Pons (tissue), 1 donor: ENCODE measurements around the gene TRMT2B.
"Not testable (repeated sequence)": the region's sequence is repeated elsewhere in the genome, so short reads cannot be mapped to it uniquely, and the experiment has no call there.

ENCODE experiments used
- DNase-seq: peaks from one replicate; pipeline ENCODE4 v3.0.0-alpha.2; 2016; ENCODE audit warnings: low spot score

The TRMT2B gene

DNA sequence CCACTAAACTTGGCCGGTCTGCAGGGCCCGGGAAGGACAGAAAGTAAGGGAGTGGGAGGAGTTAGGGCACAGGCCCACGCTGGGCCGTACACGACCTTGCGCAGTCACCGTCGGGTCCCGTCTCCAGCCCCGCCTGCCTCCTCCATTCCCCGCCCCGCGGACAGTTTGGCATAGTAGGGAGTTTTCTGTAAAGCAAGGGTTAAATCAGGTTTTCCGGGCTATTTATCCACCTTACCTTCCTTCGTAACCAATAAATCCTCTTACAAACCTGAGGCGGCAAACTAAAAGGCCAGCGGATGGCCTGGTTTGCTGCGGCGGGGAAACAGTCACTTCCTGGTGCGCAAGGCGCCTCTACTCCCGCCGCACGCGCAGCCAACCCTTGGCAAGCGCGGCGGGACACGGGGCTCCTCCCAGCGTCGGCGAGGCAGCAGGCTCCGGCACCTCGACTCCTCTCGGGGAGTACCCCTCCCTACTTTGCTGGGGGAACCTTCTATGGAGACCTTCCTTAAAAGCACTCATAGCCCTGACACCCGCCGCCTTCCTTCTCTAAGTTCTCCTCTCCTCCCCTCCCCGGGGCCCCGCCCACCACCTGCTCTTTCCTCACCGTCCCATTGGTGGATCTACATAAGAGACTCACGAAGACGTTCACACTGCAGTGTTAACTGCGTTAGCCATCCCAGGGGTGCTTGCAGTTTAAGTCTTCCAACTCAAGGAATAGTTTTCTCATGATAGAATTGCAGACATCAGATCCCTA, at the start of gene TRMT2B:
Gene TRMT2B (minus strand): TSS at position 563 of the 754 bp plus-strand sequence. CDS start 9,822 bp downstream, outside the sequence.
- DNase-seq, result peak; percentile 76

- DNase-seq, result peak; percentile 84
These were observed 45.9 kb upstream of the TRMT2B start, which contains the start of gene CENPI for GRCh38 chrX:101097546-101098453. CENPI (plus strand) TSS chrX:101098204; CDS start chrX:101101071, 2,867 bp downstream.

DNA sequence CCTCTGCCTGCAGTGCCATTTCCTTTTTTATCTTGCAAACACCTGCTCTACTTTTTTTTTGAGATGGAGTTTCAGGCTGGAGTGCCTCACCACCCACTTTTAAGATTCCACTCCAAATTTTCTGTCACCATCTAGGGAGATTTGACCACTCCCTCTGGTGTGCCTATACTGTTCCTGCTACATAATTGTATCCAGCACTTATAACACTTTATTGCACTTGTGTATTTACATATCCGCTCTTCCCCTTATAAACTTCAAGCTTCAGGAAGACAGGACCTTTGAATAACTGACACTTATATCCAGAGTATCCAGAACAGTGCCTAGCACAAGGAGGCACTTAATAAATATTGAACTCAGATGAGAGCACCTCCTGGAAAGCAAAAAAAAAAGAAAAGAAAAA, 39.9 kb upstream of the TRMT2B start:
- no peak for DNase-seq

- no peak for DNase-seq
These were observed 29.3 kb upstream of the TRMT2B start for GRCh38 chrX:101081231-101081630.

GRCh38 chrX:101080326-101081124, 28.6 kb upstream of the TRMT2B start:
- no peak for DNase-seq

DNA sequence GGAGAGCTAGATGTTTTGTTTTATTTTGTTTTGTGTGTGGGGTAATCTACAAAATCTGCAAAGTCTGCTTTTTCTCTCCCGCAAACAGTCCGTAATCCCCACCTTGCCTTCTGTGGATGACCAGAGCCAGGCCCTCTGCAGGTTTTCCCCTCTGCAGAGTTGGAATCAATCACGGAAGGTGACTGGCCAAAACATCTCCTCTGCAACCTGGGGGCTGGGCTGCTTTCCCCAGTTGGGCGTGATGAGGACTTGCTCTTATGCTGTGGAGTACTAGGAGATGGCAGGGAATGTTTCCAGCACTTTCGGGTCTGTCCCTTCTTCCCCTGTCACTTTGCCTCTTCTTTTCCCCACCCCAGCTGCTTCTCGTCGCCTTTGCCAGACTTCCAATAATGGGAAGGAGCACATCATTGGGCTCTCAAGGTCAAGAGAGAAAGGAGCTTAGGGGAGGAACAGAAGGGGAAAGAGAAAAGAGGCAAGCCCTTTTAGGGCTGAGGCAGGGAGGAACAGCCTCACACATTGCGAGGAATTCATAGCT, 27.9 kb upstream of the TRMT2B start:
- DNase-seq, result no peak

GRCh38 chrX:101078716-101079598, 27.0 kb upstream of the TRMT2B start, which contains the start of gene TMEM35A:
TMEM35A (plus strand) TSS chrX:101078879; CDS start chrX:101079003, 124 bp downstream.
- DNase-seq, result peak; percentile 25

- no peak for DNase-seq
These were observed 19.7 kb upstream of the TRMT2B start for GRCh38 chrX:101071582-101071981.

DNA sequence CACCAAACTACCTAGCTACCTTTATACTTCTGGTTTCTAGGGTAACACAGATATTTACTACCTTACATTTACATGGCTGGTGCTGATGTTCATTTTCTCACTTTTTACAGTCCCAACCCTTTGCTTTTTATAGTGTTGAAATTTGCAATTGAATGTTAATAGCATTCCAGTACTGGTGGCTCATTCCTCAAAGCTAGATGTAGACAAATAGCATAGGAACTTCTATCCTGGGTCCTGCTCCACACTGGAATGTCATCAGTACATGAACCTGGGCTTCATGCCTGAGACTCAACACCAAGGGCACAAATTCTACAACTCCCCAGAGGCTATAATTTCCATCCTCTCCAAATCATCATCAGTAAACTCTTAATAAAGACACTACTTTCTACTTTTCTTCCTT, 10.3 kb upstream of the TRMT2B start:
- DNase-seq, result no peak

GRCh38 chrX:101057093-101057714, 5.3 kb upstream of the TRMT2B start:
- no peak for DNase-seq

DNA sequence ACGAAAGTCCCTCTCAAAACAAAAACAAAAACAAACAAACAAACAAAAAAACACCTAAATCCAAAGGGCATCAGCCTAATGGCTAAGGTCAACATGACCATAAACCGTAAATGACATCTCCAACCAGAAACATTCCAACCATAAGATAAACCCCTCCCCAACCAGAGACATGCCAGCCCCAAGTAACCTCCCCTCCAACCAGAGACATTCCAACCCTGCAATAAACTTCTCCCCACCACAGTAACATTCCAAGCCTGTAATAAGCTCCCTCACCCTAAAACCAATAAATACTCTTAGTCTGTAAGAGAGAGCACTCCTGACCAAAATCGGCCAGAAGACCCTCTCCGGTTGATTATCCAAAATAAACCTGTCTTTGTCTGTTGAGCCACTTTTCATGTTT, 4.6 kb upstream of the TRMT2B start:
- not testable (repeated sequence) for DNase-seq

DNA sequence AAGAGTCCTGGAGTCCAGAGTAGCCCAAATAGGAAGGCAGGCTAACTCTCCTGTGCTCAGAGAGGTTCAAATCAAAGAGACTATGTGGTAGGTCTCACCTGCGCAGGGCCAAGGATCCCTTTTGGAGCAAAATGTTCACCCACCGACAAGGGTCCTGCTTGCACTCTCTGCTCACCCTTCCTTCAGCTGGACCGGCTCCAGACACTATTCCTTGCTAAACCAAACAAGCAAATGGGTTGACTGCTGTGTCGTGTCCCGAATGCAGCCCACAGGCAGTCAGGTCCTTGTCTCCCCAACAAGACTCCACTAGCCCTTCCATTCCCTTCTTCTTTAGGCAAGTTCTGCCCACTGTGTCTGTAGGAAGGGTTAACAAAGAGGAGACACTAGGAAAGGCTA, 760 bp downstream of the TRMT2B start:
- DNase-seq, result no peak

- DNase-seq, result no peak
These were observed 11.7 kb downstream of the TRMT2B start for GRCh38 chrX:101040197-101040596.

DNA sequence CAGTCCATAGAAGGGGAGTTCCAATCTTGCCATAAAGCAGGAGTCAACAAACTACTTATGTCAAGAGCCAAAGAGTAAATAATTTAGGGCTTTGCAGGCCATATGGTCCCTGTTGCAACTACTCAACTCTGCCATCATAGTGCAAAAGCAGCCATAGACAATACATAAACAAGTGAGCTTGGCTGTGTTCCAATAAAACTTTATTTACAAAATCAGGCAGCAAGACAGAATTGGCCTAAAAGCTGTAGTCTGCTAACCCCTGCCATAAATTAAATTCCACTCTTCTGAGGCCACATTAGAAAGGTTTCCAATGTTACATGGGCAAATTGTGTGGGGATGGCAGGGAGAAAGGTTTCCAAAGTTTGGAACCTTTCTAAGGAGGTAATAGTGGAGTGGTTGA, 14.7 kb downstream of the TRMT2B start:
- no peak for DNase-seq

DNA sequence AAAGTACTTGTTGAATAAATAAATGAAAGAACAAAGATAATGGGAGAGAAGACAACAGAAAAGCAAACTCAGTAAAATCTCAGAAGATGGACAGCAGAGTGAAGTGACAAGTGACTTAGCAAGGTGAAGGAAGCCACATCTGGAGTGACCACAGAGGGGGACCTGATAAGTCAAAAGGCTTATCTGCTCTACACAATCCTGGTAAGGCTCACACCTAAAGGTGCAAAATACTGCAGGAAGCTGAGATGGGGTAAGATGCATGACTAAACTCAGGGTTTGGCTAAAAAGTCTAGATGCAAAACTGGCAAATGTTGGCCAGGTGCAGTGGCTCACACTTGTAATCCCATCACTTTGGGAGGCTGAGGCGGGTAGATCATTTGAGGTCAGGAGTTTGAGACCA, 22.2 kb downstream of the TRMT2B start:
- DNase-seq, result no peak

DNA sequence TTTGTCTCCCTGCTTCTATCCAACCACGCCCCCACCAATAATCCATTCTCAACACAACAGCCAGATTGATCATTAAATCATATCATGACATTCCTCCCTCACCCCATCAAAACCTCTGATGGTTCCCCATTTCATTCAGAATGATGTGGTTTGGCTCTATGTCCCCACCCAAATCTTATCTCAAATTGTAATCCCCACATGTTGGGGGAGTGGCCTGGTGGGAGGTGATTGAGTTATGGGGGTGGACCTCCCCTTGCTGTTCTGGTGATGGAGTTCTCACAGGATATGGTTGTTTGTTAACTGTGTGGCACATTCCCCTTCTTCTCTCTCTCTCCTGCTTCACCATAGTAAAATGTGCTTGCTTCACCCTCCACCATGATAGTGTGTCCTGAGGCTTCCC, 23.3 kb downstream of the TRMT2B start:
- DNase-seq, result no peak

GRCh38 chrX:101025126-101025525, 26.8 kb downstream of the TRMT2B start:
- DNase-seq, result no peak

DNA sequence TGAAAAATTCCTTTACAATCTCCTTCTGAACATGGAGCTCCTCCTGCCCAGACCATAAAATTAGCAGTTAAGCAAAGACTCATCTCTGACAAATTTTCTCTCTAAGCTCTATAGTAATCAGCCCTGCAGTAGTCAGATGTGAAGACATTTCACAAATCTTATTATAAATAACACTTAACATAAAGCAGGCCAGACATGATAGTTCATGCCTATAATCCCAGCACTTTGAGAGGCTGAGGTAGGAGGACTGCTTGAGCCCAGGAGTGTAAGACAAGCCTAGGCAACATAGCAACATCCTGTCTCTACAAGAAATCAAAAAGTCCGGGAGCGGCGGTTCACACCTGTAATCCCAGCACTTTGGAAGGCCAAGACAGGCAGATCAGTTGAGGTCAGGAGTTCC, 29.9 kb downstream of the TRMT2B start:
- DNase-seq, result no peak

- DNase-seq, result not testable (repeated sequence)
These were observed 39.9 kb downstream of the TRMT2B start for GRCh38 chrX:101012031-101012430.

DNA sequence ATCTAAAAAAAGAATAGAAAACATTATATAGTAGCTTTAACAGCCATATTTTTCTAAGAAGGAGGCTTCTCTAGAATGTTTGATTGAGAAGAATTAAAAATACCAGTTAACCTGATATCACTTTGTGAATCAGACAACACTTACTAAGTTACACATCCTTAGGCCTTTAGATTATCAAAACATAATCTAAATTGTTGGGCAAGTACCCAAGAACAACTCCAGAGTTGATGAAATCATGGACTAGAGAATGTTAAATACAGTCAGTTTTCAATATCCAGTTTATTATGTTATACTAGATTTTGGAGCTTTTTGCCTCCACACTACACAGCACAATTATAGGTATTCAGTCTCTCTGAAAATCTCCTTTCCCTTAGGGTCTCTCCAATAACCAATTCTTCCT, 42.8 kb downstream of the TRMT2B start:
- DNase-seq, result no peak
